Astrocyte of the cerebellum (primary cell): Measurements from ENCODE around the gene MAN1C1.
A peak's percentile ranks its signal among the peaks of the same experiment; 100 is the strongest.
"Not testable (repeated sequence)": the region's sequence is repeated elsewhere in the genome, so short reads cannot be mapped to it uniquely, and the experiment has no call there.

Experiments
- DNase-seq: peaks from one replicate; pipeline ENCODE4 v3.0.0-alpha.2; 2011; ENCODE audit warnings: low read depth
- H3K4me3 ChIP-seq: 2 replicates; pipeline ENCODE4 v1.5.1; 2011; ENCODE audit warnings: mild to moderate bottlenecking, low read depth, low read length, moderate library complexity
- CTCF ChIP-seq: IDR thresholded peaks from 2 replicates; pipeline ENCODE4 v1.5.1; 2012; ENCODE audit warnings: low read length, low read depth, moderate library complexity, mild to moderate bottlenecking; ENCODE audit errors: missing control alignments
- in situ Hi-C: cut with HindIII; loops from 2 replicates; pipeline ENCODE4 v1.10.0; 2017; ENCODE audit warnings: low sequenced_read_pairs

MAN1C1 gene

GRCh38 chr1:25583519-25584370, 32.8 kb upstream of the MAN1C1 start:
- in situ Hi-C loops = no loop called here
- no peak overlapping the region for H3K4me3 ChIP-seq
- TF ChIP-seq CTCF = no peak
- no peak for DNase-seq

GRCh38 chr1:25586181-25586588, 30.4 kb upstream of the MAN1C1 start:
- DNase-seq = no peak
- in situ Hi-C loops = no loop called here
- H3K4me3 ChIP-seq = no peak overlapping the region
- TF ChIP-seq CTCF = no peak

- no peak overlapping the region for H3K4me3 ChIP-seq
- no peak for DNase-seq
- in situ Hi-C loops = no loop called here
- TF ChIP-seq CTCF = no peak
Measured at GRCh38 chr1:25587290-25587689, 29.3 kb upstream of the MAN1C1 start.

- in situ Hi-C loops, H3K4me3 ChIP-seq, DNase-seq: not testable (repeated sequence)
Measured at GRCh38 chr1:25588224-25588623, 28.4 kb upstream of the MAN1C1 start.

- H3K4me3 ChIP-seq, DNase-seq, in situ Hi-C loops: not testable (repeated sequence)
Measured at GRCh38 chr1:25588786-25589185, 27.8 kb upstream of the MAN1C1 start.

- no peak overlapping the region for H3K4me3 ChIP-seq
- TF ChIP-seq CTCF = peak; percentile 9
- in situ Hi-C loops = no loop called here
- no peak for DNase-seq
Measured at GRCh38 chr1:25590096-25590824, 26.3 kb upstream of the MAN1C1 start.

- TF ChIP-seq CTCF = no peak
- no peak overlapping the region for H3K4me3 ChIP-seq
- no peak for DNase-seq
- in situ Hi-C loops = no loop called here
Measured at GRCh38 chr1:25593861-25594260, 22.7 kb upstream of the MAN1C1 start.
